ENCODE data around the gene MS4A12.
"Not testable (repeated sequence)": the region's sequence is repeated elsewhere in the genome, so short reads cannot be mapped to it uniquely, and the experiment has no call there.

MS4A12 gene

DNA sequence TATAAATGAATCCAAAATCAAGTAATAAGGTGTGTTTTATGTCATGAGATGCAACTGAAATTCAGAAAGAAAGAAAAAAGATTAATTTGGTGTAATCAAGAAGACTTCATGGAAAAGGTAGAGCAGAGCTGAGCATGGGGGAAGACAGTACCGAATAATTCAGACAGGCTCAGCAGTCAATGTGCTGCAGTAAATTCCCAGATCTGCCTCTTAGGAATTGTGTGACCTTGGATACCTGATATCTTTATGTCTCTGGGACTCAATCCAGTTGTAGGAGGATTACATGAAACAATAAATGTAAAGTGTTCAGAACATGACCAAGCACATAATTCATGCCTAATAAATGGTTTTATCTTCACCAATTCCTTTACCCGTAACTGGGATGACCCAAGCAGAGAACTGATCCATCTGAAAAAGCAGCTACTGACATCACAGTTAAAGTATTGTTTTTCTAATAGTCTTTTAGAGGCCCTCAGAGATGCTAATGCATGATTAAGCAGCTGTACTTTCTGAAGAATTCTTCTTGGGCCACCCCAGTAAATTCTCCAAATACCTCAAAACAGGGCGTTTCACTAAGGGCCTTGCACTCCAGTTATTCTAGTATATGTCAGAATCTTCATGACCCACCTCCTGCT is 7.8 kb downstream of the MS4A12 start:
- no peaks in the 10 kb centered on the region for H3F3A ChIP-seq (ENCODE audit: control insufficient read depth, insufficient read depth)
- H4K20me1 ChIP-seq (ENCODE audit: control insufficient read depth, insufficient read depth, low read depth, low read length) = no peaks in the 10 kb centered on the region
- no peaks in the 10 kb centered on the region for H3K36me3 ChIP-seq (ENCODE audit: control insufficient read depth, low read length)
- H3K4me2 ChIP-seq (ENCODE audit: low read length) = no peak overlapping the region
- no peaks in the 10 kb centered on the region for H3K79me2 ChIP-seq (ENCODE audit: control insufficient read depth, low read length)
- H3K9me2 ChIP-seq (replicated peaks; ENCODE audit: control insufficient read depth, low read length) = no peaks in the 10 kb centered on the region
- no peak overlapping the region for H3K27ac ChIP-seq (ENCODE audit: low read depth, low read length)
- no peak for TF ChIP-seq EZH2phosphoT487 (IDR thresholded peaks at IDR 0.05; ENCODE audit: borderline replicate concordance, low read length)
- TF ChIP-seq, protein P1, sequence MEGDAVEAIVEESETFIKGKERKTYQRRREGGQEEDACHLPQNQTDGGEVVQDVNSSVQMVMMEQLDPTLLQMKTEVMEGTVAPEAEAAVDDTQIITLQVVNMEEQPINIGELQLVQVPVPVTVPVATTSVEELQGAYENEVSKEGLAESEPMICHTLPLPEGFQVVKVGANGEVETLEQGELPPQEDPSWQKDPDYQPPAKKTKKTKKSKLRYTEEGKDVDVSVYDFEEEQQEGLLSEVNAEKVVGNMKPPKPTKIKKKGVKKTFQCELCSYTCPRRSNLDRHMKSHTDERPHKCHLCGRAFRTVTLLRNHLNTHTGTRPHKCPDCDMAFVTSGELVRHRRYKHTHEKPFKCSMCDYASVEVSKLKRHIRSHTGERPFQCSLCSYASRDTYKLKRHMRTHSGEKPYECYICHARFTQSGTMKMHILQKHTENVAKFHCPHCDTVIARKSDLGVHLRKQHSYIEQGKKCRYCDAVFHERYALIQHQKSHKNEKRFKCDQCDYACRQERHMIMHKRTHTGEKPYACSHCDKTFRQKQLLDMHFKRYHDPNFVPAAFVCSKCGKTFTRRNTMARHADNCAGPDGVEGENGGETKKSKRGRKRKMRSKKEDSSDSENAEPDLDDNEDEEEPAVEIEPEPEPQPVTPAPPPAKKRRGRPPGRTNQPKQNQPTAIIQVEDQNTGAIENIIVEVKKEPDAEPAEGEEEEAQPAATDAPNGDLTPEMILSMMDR (IDR thresholded peaks at IDR 0.05; ENCODE audit: low read depth, low read length, poor library complexity, severe bottlenecking) = no peak
- H3K4me3 ChIP-seq (ENCODE audit: low read length) = no peak overlapping the region
- no peaks in the 10 kb centered on the region for H3K27me3 ChIP-seq (ENCODE audit: control insufficient read depth, low read length)
- no peaks in the 10 kb centered on the region for H3K9me3 ChIP-seq (ENCODE audit: control insufficient read depth, insufficient read depth, low read length)
- peaks cover 9% of the 10 kb centered on the region for H3K4me1 ChIP-seq (ENCODE audit: control insufficient read depth, low read length)

DNA sequence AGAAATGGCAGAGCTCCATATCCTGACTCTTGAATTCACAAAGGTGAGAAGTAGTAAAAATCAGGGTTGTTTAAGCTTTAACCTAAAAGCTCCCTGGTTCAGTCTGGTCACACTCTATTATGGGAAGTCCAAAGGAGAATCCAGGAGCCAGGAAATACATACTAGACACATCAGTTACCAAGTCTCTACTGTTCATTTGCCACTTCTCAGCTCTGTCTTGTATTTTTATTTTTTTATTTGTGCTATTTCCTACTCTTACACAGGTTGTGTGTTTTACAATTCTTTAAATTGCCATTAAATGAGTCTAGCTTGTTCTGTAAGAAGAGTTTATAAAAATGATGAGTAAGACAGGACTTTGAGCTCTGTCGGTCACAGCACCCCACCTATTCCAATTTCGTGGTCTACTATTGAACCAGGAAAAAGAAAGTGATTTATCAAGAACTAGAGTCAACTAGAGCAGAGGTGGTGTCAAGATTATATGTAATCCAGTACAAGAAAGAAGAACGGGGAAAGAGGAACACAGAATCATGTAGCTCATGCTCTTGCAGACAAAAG is 9.7 kb downstream of the MS4A12 start:
- H3K79me2 ChIP-seq (ENCODE audit: control insufficient read depth, low read length) = no peaks in the 10 kb centered on the region
- no peaks in the 10 kb centered on the region for H3K36me3 ChIP-seq (ENCODE audit: control insufficient read depth, low read length)
- no peaks in the 10 kb centered on the region for H3F3A ChIP-seq (ENCODE audit: control insufficient read depth, insufficient read depth)
- no peaks in the 10 kb centered on the region for H3K27me3 ChIP-seq (ENCODE audit: control insufficient read depth, low read length)
- H3K27ac ChIP-seq (ENCODE audit: low read depth, low read length) = no peak overlapping the region
- H3K9me2 ChIP-seq (replicated peaks; ENCODE audit: control insufficient read depth, low read length) = no peaks in the 10 kb centered on the region
- peaks cover 9% of the 10 kb centered on the region for H3K4me1 ChIP-seq (ENCODE audit: control insufficient read depth, low read length)
- H4K20me1 ChIP-seq (ENCODE audit: control insufficient read depth, insufficient read depth, low read depth, low read length) = no peaks in the 10 kb centered on the region
- H3K4me3 ChIP-seq (ENCODE audit: low read length) = no peak overlapping the region
- no peak overlapping the region for H3K4me2 ChIP-seq (ENCODE audit: low read length)
- TF ChIP-seq EZH2phosphoT487 (IDR thresholded peaks at IDR 0.05; ENCODE audit: borderline replicate concordance, low read length) = no peak
- TF ChIP-seq, protein P1 (IDR thresholded peaks at IDR 0.05; ENCODE audit: low read depth, low read length, poor library complexity, severe bottlenecking) = no peak
- H3K9me3 ChIP-seq (ENCODE audit: control insufficient read depth, insufficient read depth, low read length) = no peaks in the 10 kb centered on the region

- TF ChIP-seq EZH2phosphoT487 (IDR thresholded peaks at IDR 0.05; ENCODE audit: borderline replicate concordance, low read length) = no peak
- TF ChIP-seq, protein P1 (IDR thresholded peaks at IDR 0.05; ENCODE audit: low read depth, low read length, poor library complexity, severe bottlenecking) = no peak
- H3K4me2 ChIP-seq (ENCODE audit: low read length) = no peak overlapping the region
Measured at GRCh38 chr11:60504219-60504905, 11.8 kb downstream of the MS4A12 start.

GRCh38 chr11:60509609-60510008 is 17.0 kb downstream of the MS4A12 start:
- not testable (repeated sequence) for H3K9me2 ChIP-seq (replicated peaks; ENCODE audit: control insufficient read depth, low read length); H3K27me3 ChIP-seq (ENCODE audit: control insufficient read depth, low read length); H3K27ac ChIP-seq (ENCODE audit: low read depth, low read length); H3F3A ChIP-seq (ENCODE audit: control insufficient read depth, insufficient read depth); H3K4me2 ChIP-seq (ENCODE audit: low read length); H3K79me2 ChIP-seq (ENCODE audit: control insufficient read depth, low read length); H3K4me1 ChIP-seq (ENCODE audit: control insufficient read depth, low read length); H4K20me1 ChIP-seq (ENCODE audit: control insufficient read depth, insufficient read depth, low read depth, low read length); H3K9me3 ChIP-seq (ENCODE audit: control insufficient read depth, insufficient read depth, low read length); H3K36me3 ChIP-seq (ENCODE audit: control insufficient read depth, low read length); H3K4me3 ChIP-seq (ENCODE audit: low read length)

More at GRCh38 chr11:60504219-60504905, 11.8 kb downstream of the MS4A12 start:
- H3K4me1 ChIP-seq (ENCODE audit: control insufficient read depth, low read length) = no peaks in the 10 kb centered on the region
- no peak overlapping the region for H3K27ac ChIP-seq (ENCODE audit: low read depth, low read length)
- no peaks in the 10 kb centered on the region for H3K27me3 ChIP-seq (ENCODE audit: control insufficient read depth, low read length)
- H3F3A ChIP-seq (ENCODE audit: control insufficient read depth, insufficient read depth) = no peaks in the 10 kb centered on the region
- H3K79me2 ChIP-seq (ENCODE audit: control insufficient read depth, low read length) = no peaks in the 10 kb centered on the region
- H3K9me2 ChIP-seq (replicated peaks; ENCODE audit: control insufficient read depth, low read length) = no peaks in the 10 kb centered on the region
- H3K4me3 ChIP-seq (ENCODE audit: low read length) = no peak overlapping the region
- H3K9me3 ChIP-seq (ENCODE audit: control insufficient read depth, insufficient read depth, low read length) = no peaks in the 10 kb centered on the region
- H4K20me1 ChIP-seq (ENCODE audit: control insufficient read depth, insufficient read depth, low read depth, low read length) = no peaks in the 10 kb centered on the region
- H3K36me3 ChIP-seq (ENCODE audit: control insufficient read depth, low read length) = no peaks in the 10 kb centered on the region

- not testable (repeated sequence) for H3K27ac ChIP-seq (ENCODE audit: low read depth, low read length); H3F3A ChIP-seq (ENCODE audit: control insufficient read depth, insufficient read depth); H3K4me2 ChIP-seq (ENCODE audit: low read length); H3K4me1 ChIP-seq (ENCODE audit: control insufficient read depth, low read length); H4K20me1 ChIP-seq (ENCODE audit: control insufficient read depth, insufficient read depth, low read depth, low read length); H3K36me3 ChIP-seq (ENCODE audit: control insufficient read depth, low read length); H3K27me3 ChIP-seq (ENCODE audit: control insufficient read depth, low read length); H3K9me3 ChIP-seq (ENCODE audit: control insufficient read depth, insufficient read depth, low read length); H3K4me3 ChIP-seq (ENCODE audit: low read length); H3K9me2 ChIP-seq (replicated peaks; ENCODE audit: control insufficient read depth, low read length); H3K79me2 ChIP-seq (ENCODE audit: control insufficient read depth, low read length)
Measured at GRCh38 chr11:60510209-60510608, 17.6 kb downstream of the MS4A12 start.

All from DOHH2 (cell line).